UCSD-AML1 (cell line): ENCODE measurements around the gene SLC25A48.
"Not testable (repeated sequence)": the region's sequence is repeated elsewhere in the genome, so short reads cannot be mapped to it uniquely, and the experiment has no call there.

Source experiments
- DNase-seq: peaks from one replicate; lab custom pipeline; 2025; ENCODE audit not compliant: unreplicated experiment; lab: John Stamatoyannopoulos, UW

SLC25A48 gene

GRCh38 chr5:135829681-135830383, 4.6 kb upstream of the SLC25A48 start:
- DNase-seq = peak; percentile 70

DNA sequence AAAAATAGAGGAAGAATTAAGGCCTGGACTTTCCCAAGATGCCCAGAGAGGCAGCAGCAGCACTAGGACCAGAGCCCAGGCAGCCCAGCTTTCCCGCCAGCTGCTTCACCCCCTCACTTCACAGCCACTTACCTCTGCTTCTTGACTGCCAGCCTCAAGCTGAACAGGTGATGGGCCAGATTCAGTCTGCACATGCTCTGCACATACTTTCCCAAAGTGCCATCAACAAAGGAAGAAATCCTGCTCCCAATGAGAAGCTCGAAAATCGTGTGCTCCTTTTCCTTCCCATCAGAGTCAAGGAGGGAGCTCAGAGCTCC, 4.1 kb upstream of the SLC25A48 start:
- DNase-seq = no peak

DNA sequence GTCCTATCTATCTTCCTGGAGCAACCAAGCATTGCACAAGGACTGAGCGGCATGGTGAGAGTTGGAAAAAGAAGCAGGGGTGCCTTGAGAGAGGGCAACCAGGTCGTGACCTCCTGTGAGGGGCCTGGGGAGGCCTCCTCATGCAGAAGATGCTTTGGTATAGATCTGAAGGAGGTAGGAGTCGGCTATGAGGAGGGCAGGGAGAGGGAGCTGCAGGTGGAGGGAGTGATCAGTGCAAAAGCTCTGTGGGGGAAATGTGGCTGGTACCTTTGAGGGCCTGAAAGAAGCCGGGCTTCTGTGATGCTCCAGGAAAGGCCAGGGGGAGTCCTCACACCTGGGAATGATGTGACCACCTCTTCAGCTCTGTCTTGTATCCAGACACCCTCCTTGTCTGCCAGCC, 3.6 kb upstream of the SLC25A48 start:
- no peak for DNase-seq

- no peak for DNase-seq
These were observed 3.0 kb upstream of the SLC25A48 start for GRCh38 chr5:135831439-135831838.

DNA sequence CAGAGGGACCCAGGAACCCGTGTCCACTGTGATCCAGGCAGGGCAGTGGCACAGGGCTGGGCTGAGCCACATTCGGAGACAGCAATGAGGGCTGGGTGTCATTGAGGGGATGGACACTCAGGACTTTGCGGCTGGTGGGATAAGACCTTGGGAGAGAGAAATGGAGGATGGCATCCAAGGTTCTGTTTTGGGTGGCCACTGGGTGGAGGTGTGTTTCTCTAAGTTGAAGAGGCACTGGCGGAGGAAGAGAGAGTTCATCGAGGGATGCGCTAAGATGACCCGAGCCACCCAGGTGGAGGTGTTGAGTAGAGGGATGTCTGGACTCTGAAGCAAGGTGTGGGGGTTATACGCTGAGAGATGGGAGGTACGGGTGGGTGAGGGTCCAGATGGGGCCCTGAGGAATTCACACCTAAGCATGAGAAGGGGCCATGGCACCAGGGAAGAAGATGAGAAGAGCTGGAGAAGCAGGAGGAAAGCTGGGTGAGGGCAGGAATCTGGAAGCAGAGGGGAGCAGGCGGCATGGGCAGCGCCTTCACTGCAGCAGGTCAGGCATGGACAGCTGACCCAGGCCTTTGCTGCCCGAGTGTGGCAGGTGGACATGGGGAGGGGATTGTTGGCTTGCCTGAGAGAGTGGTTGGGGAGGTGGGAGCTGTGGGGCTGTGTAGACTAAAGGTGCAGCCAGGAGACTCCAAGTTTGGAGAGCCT, 2.5 kb upstream of the SLC25A48 start:
- no peak for DNase-seq

GRCh38 chr5:135832941-135833920, 1.2 kb upstream of the SLC25A48 start:
- no peak for DNase-seq

DNA sequence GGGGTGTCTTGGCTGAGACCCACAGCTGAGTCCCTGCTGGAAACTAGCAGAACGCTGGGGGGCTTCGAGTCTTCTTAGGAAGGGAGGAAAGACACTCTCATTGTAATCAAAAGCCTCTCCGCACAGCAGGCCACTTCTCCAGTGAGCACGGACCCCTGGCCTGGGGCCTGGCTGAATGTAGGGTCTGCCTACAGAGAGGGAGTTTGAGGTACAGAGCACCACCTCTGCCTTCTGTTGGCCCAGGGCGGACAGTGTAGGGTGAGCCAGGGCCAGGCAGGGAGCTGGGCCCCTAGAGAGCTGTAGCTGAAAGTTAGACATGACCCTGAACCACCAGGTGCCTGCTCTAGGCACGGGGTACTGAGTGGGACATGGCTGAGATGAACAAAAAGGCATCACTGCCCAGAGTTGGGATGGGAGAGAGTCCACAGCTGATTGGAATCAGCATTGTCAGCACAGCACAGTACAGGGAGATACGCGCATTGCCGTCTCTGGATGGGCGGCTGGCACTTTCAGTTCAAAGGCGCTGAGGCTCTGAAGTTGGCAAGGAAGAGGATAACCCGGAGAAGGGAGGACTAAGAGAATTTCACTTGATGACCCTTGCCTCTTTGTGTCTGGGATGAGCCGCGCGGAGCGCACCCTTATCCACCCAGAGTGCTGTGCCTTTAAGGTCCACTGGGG, 363 bp upstream of the SLC25A48 start:
- peak; percentile 25 for DNase-seq

- no peak for DNase-seq
These were observed 1.3 kb downstream of the SLC25A48 start for GRCh38 chr5:135835766-135836165.

DNA sequence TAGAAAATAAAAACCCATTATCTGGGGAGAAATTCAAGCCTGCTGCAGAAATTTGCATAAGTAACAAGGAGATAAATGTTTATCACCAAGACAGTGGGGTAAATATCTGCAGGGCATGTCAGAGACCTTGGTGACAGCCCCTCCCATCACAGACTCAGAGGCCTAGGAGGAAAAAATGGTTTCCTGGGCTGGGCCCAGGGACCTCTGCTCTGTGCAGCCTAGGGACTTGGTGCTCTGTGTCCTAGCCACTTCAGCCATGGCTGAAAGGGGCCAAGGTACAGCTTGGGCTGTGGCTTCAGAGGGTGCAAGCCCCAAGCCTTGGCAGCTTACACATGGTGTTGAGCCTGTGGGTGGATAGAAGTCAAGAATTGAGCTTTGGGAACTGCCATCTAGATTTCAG, 3.9 kb downstream of the SLC25A48 start:
- DNase-seq = not testable (repeated sequence)

DNA sequence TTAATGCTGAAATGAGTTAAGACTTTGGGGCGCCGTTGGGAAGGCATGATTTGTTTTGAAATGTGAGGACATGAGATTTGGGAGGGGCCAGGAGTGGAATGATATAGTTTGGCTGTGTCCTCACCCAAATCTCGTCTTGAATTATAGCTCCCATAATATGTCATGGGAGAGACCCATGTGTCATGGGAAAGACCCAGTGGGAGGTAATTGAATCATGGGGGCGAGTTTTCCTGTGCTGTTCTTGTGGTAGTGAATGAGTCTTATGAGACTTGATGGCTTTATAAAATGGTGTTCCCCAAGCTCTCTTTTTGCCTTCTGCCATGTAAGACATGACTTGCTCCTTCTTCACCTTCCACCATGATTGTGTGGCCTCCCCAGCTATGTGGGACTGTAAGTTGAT, 5.1 kb downstream of the SLC25A48 start:
- DNase-seq = no peak

DNA sequence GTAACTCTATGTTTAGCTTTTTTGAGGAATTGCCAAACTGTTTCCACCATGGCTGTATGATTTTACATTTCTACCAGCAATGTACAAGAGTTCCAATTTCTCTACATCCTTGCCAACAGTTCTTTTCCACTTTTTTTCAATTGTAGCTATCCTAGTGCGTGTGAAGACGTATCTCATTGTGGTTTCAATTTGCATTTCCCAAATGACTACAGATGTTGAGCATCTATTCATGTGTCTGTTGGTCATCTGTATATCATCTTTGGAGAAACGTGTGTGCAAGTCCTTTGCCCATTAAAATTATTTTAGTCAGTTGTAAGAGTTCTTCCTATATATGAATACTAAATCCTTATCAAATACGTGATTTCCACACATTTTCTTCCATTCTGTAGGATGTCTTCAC, 6.5 kb downstream of the SLC25A48 start:
- no peak for DNase-seq

DNA sequence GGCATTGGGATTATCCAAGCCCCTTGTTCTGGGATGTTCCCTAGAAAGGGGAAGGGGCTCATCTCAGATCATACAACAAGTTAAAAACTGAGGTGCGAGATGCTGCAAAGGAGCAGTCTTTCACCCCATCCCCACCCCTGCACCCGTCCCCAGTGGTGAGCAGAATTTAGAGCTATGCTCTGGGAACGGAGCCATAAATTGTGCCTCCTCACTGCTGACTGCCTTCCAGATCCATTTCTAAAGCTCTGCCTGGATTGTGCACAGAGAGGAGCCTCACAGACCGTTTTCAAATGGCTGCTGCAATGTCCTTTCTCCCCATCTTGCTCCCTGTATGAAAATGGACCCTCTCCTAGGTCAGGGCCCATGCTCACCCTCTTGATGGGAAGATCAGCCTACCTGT, 8.3 kb downstream of the SLC25A48 start:
- DNase-seq = no peak

DNA sequence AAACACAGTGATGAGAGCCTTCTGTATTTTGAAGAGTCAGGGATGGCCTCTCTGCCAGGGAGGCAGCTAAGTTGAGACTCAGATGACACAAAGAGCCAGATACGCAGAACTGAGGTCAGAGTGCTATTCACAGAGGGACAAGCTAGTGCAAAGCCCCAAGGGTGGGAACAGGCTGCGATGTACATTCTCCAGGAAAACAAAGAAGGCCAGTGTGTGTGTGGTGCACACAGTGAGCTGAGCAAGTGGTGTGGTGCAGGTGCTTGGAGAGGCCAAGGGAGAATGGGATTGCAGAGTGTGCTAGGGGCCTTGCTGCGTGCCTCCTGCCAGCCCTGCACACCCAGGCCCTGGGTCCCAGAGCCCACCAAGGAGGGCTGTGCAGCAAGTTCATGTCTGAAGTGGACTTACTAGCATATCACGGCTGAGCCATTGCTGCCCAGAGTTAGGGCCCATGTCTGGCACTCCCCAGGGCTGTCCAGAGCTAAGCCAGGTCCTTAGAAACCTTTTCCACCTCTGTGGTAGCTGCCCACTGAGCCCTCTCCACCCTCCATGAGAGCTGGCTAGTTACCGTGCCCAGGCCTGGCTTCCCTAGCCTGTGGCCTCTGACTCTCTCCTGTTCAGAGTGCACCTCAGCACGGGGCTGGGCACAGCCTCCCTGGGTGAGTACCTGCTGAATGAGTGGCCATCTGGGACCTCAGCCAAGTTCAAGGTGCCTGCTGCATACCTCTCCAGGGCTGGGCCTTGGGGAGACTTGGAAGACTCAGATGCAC, 9.3 kb downstream of the SLC25A48 start:
- DNase-seq = no peak

DNA sequence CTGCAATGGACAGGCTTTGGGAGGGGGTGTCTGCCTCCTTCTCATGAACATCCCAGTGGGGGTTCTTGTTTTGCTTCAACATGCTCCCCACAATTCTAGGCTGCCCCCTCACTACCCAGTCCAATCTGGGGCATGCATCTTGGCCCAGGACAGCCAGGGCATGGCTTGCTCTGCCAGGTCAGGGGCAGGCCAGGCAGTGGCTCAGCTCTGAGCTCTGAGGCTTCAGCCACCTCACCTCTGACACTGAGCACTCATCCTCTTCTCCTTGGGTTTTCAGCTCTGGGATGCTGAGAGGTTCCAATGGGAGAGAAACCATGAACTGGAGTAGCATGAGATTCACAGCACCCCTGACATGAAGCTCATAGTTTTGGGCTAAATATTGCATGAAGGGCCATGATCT, 11.8 kb downstream of the SLC25A48 start:
- no peak for DNase-seq

- no peak for DNase-seq
These were observed 13.5 kb downstream of the SLC25A48 start for GRCh38 chr5:135847976-135848375.

DNA sequence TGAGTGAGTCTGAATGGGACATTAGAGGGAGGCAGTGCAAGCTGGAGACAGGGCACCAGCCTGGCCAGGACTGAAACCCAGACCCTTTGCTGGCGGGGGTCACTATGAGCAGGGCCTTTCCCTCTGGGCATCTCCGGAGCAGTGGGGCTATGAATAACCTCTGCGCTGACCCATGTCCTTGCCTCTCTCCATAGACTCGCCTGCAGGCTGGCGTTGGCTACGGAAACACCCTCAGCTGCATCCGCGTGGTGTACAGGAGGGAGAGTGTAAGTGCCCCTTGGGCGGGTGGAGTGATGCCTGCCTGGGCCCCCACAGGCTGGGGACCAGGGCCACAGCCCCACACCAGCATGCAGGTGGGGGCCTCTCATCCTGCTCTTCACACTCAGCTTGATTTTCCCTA, 15.8 kb downstream of the SLC25A48 start:
- no peak for DNase-seq

DNA sequence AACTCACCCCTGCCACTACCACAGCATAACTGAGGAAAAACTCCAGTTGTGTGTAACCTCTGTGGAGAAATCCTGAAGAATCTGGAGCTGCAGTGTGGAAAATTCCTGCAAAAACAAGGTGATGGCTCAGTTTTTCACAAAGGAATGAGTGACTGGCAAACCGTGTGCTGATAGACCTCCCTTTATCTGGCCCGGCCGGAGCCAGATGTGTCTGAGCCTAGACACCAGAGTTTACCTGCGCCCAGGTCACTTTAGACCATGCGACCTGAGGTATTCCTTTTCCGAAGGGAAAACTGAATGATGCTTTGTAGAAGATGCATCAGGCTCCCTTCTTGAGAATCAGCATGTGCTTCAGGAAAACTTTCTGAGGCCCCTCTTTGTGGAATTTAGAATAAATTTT, 16.2 kb downstream of the SLC25A48 start:
- DNase-seq = no peak

DNA sequence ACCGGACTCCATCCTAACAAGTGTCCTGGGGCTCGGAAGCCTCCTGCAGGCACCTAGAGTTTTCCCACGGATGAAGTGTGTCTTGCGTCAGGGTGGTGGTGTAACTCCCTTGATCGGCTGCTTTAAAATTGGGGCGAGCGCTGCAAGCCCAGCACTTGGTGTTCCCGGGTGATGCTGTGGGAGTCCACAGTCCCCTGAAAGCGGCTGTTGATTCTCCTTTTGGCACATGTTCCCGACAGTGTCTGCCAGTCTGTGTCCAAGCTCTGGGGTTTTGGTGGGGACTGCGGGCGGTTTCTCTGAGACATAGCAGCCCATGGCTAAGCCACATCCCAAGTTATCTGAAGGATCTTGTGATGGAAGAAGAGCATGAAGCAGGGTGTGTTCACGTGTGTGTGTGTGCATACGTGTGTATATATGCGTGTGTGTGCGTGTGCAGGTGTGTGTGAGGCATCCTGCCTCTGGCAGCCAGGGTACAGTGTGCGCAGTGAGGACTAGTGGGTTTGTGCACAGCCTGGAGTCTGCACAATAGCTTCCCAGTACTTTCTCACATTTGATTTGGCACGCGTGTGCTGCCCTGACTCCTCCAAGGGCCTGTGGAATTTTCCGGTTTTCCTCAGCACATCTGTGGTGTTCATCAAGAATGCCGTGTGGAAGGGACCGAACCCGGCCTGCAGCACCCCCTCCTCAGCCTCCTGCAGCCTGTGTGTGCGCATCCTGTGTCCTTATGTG, 16.9 kb downstream of the SLC25A48 start:
- DNase-seq = no peak

DNA sequence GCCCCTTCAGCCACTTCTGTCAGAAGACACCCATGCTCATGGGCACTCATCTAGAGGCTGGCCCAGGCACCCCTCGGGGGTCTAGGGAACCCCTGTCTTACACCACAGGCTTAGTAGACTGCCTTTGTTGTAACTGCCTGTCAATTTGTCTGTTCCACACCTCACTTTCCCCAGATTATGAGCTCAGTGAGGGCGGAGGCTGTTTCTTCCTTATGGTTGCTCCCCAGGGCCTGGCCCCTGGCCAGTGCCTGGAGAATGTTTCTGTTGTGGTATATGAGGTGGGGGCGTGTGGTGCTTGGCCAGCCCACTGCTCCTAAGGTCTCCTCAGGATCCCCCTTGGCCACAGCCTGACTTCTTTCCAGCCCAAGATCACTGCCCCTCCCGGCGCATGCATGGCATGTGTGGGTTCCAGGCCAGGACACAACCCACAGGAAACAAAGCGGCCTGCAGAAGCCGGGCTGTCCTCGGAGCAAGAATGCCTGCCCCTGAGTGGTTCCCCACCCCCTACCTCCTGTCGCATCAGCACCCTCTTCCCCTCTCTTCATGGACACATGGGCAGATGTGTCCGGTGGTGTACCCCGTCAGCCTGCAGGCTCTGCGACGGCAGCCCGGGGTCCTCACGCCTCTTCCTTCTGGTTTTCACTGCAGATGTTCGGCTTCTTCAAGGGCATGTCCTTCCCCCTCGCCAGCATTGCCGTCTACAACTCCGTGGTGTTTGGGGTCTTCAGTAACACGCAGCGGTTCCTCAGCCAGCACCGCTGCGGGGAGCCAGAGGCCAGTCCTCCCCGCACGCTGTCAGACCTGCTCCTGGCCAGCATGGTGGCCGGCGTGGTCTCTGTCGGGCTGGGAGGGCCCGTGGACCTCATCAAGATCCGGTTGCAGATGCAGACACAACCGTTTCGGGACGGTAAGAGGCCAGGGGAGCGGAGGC, 17.7 kb downstream of the SLC25A48 start:
- DNase-seq = no peak
